ENCODE measurements around the gene ITFG2. TPM values are rescaled to one million over a fixed set of nuclear protein-coding genes. Genes with fewer than 3 reads are reported as not detected.

ITFG2 gene
- total and polyA plus RNA-seq, 7 donors, result 11.6 to 31.9 (median 25.2) TPM

- Histone ChIP-seq H3K9me3 (no peaks in the 10 kb centered on the region), H3K36me3 (peaks cover 7 to 47% (median 25%) of the 10 kb centered on the region in 4 donors), H3K4me1 (peaks cover 0 to 33% (median 22%) of the 10 kb centered on the region in 4 donors), H3K27me3 (no peaks in the 10 kb centered on the region), H3K27ac (peak overlapping the region in 2 of 4 donors; percentile 45 to 47), H3K4me3 (no peak overlapping the region)
- 54 to 70% methylated on average over 2 of the region's 2 CpGs for WGBS, 2 donors
- intact Hi-C loops (cut with DNase I), result no loop called here
- TF ChIP-seq POLR2A (IDR thresholded peaks at IDR 0.05), result no peak
- no peak for TF ChIP-seq CTCF (IDR thresholded peaks at IDR 0.05)
- TF ChIP-seq POLR2AphosphoS5 (IDR thresholded peaks at IDR 0.05), result no peak
- no peak for TF ChIP-seq EP300 (IDR thresholded peaks at IDR 0.05)
- no peak for DNase-seq
Measured at GRCh38 chr12:2805143-2805520, 7.3 kb upstream of the ITFG2 start.

GRCh38 chr12:2806700-2807099 is 5.8 kb upstream of the ITFG2 start:
- H3K4me1 ChIP-seq, result peaks cover 0 to 30% (median 20%) of the 10 kb centered on the region in 4 donors
- H3K9me3 ChIP-seq, result no peaks in the 10 kb centered on the region
- no peak overlapping the region for H3K27ac ChIP-seq
- DNase-seq, result no peak
- H3K36me3 ChIP-seq, result peaks cover 5 to 31% (median 13%) of the 10 kb centered on the region in 4 donors
- H3K4me3 ChIP-seq, result no peak overlapping the region
- WGBS, 2 donors, result 88 to 90% methylated on average over 6 of the region's 6 CpGs
- TF ChIP-seq CTCF (IDR thresholded peaks at IDR 0.05), result no peak
- TF ChIP-seq EP300 (IDR thresholded peaks at IDR 0.05), result no peak
- intact Hi-C loops (cut with DNase I), result no loop called here
- no peaks in the 10 kb centered on the region for H3K27me3 ChIP-seq

GRCh38 chr12:2811801-2812200 is 667 bp upstream of the ITFG2 start:
- peaks cover 0 to 14% (median 3%) of the 10 kb centered on the region in 4 donors for H3K36me3 ChIP-seq
- H3K27me3 ChIP-seq, result no peaks in the 10 kb centered on the region
- H3K4me3 ChIP-seq, result peak overlapping the region; percentile 70 to 85 (median 75)
- no peak for DNase-seq
- no peaks in the 10 kb centered on the region for H3K9me3 ChIP-seq
- H3K4me1 ChIP-seq, result peaks cover 0 to 23% (median 18%) of the 10 kb centered on the region in 4 donors
- TF ChIP-seq POLR2AphosphoS5 (IDR thresholded peaks at IDR 0.05) (no peak), POLR2A (IDR thresholded peaks at IDR 0.05) (no peak), EP300 (IDR thresholded peaks at IDR 0.05) (no peak), CTCF (IDR thresholded peaks at IDR 0.05) (no peak)
- WGBS, 2 donors, result 34 to 75% methylated on average over 5 of the region's 5 CpGs
- intact Hi-C loops (cut with DNase I), result loop anchor here (5.0 kb wide), 1 partner anchor 80 kb away; the partner anchor contains the start of gene TULP3
- peak overlapping the region; percentile 92 to 96 (median 94) for H3K27ac ChIP-seq

GRCh38 chr12:2813214-2814185 is 1.0 kb downstream of the ITFG2 start:
- DNase-seq, result no peak
- no peaks in the 10 kb centered on the region for H3K9me3 ChIP-seq
- 10 to 17% methylated on average over 10 of the region's 10 CpGs for WGBS, 2 donors
- peaks cover 6 to 31% (median 16%) of the 10 kb centered on the region in 4 donors for H3K36me3 ChIP-seq
- peak overlapping the region; percentile 70 to 85 (median 75) for H3K4me3 ChIP-seq
- intact Hi-C loops (cut with DNase I), result loop anchor here (5.0 kb wide), 1 partner anchor 79 kb away; the partner anchor contains the start of gene TULP3
- no peaks in the 10 kb centered on the region for H3K27me3 ChIP-seq
- TF ChIP-seq CTCF (IDR thresholded peaks at IDR 0.05) (peak; percentile 23 to 74 (median 53)), POLR2A (IDR thresholded peaks at IDR 0.05) (no peak), EP300 (IDR thresholded peaks at IDR 0.05) (no peak), POLR2AphosphoS5 (IDR thresholded peaks at IDR 0.05) (no peak)
- peak overlapping the region; percentile 92 to 96 (median 94) for H3K27ac ChIP-seq
- peaks cover 0 to 23% (median 18%) of the 10 kb centered on the region in 4 donors for H3K4me1 ChIP-seq
